Chondrocyte (in vitro differentiated cells): ENCODE results near the gene CAMSAP2. TPM values are rescaled to one million over a fixed set of nuclear protein-coding genes. Genes with fewer than 3 reads are reported as not detected.

ENCODE experiments used
- DNase-seq: peaks from one replicate; pipeline ENCODE4 v3.0.0; 2021; ENCODE audit warnings: mixed read lengths, low spot score
- H3K27ac Mint-ChIP-seq: one replicate; pipeline ENCODE4 v1.8.0; 2021; ENCODE audit warnings: mild to moderate bottlenecking, moderate library complexity, mixed read lengths; ENCODE audit not compliant: unreplicated experiment
- H3K27me3 Mint-ChIP-seq: 2 replicates; pipeline ENCODE4 v1.8.0; 2021; ENCODE audit warnings: low read depth, mixed read lengths
- H3K36me3 Mint-ChIP-seq: 2 replicates; pipeline ENCODE4 v1.8.0; 2021; ENCODE audit warnings: low read depth, mixed read lengths
- H3K4me1 Mint-ChIP-seq: 2 replicates; pipeline ENCODE4 v1.8.0; 2021; ENCODE audit warnings: low read depth, mild to moderate bottlenecking, mixed read lengths
- H3K4me3 Mint-ChIP-seq: one replicate; pipeline ENCODE4 v1.8.0; 2021; ENCODE audit warnings: mild to moderate bottlenecking, moderate library complexity, mixed read lengths; ENCODE audit not compliant: unreplicated experiment
- H3K9me3 Mint-ChIP-seq: 2 replicates; pipeline ENCODE4 v1.8.0; 2021; ENCODE audit warnings: low read depth, mixed read lengths
- CTCF ChIP-seq: fragments of 200-600 bp; sonication (generic); IDR thresholded peaks from 2 replicates; pipeline ENCODE4 v1.5.0; 2021; ENCODE audit warnings: antibody characterized with exemption, mild to moderate bottlenecking, moderate library complexity
- total RNA-seq: library from RNA; stranded (reverse); gene quantifications from 3 replicates; pipeline ENCODE4 v1.2.1, GENCODE V29; 2021

The CAMSAP2 gene
- total RNA-seq, 1 donor from 2014 or later = 51.8 TPM

DNA sequence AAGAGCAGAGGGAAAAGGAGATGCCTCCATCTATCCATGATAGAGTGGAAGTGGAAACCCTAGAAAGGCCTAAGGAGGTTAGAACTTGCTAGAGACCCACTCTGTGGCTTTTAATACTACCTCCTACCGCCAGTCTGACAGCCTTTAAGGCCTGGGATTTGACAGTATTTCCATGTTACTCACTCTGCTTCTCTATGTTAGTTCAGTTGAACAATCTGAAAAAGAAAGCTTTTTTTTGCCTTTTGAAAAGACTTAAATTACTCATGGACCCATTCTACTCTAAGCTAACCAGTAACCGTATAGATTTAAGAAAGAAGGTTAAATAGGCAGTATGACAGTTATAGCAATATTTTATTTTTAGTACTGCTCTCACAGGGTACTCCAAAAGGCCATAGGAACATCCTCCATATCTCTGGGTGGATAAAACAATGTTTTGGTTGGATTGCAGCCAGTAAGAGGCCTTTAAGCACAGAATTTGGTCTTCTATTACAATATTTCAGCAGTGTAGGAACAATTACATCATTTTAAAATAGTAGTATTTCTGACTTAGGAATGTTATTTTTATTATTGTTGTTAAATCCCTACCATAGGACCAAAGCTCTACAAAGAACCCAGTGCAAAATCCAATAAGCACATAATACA lies 118.1 kb downstream of the CAMSAP2 start:
- Mint-ChIP-seq H3K4me3 (no peak overlapping the region), H3K4me1 (peaks cover 29% of the 10 kb centered on the region), H3K27ac (peak overlapping the region; percentile 93), H3K36me3 (peaks cover 16% of the 10 kb centered on the region), H3K27me3 (no peaks in the 10 kb centered on the region), H3K9me3 (no peaks in the 10 kb centered on the region)
- TF ChIP-seq CTCF = no peak
- no peak for DNase-seq

GRCh38 chr1:200857804-200858203 lies 119.1 kb downstream of the CAMSAP2 start:
- H3K4me1 Mint-ChIP-seq = peaks cover 29% of the 10 kb centered on the region
- H3K4me3 Mint-ChIP-seq = no peak overlapping the region
- no peak for DNase-seq
- H3K27me3 Mint-ChIP-seq = no peaks in the 10 kb centered on the region
- peak overlapping the region; percentile 93 for H3K27ac Mint-ChIP-seq
- TF ChIP-seq CTCF = no peak
- H3K9me3 Mint-ChIP-seq = no peaks in the 10 kb centered on the region
- peaks cover 12% of the 10 kb centered on the region for H3K36me3 Mint-ChIP-seq

- Mint-ChIP-seq H3K36me3 (peaks cover 15% of the 10 kb centered on the region), H3K4me3 (no peak overlapping the region), H3K4me1 (peaks cover 30% of the 10 kb centered on the region), H3K9me3 (no peaks in the 10 kb centered on the region), H3K27ac (no peak overlapping the region), H3K27me3 (no peaks in the 10 kb centered on the region)
- no peak for DNase-seq
- no peak for TF ChIP-seq CTCF
Observed at GRCh38 chr1:200861937-200862647, 123.4 kb downstream of the CAMSAP2 start.

GRCh38 chr1:200862713-200863415 lies 124.2 kb downstream of the CAMSAP2 start:
- no peaks in the 10 kb centered on the region for H3K27me3 Mint-ChIP-seq
- no peaks in the 10 kb centered on the region for H3K9me3 Mint-ChIP-seq
- DNase-seq = no peak
- H3K4me3 Mint-ChIP-seq = no peak overlapping the region
- H3K4me1 Mint-ChIP-seq = peaks cover 28% of the 10 kb centered on the region
- no peak for TF ChIP-seq CTCF
- peaks cover 13% of the 10 kb centered on the region for H3K36me3 Mint-ChIP-seq
- no peak overlapping the region for H3K27ac Mint-ChIP-seq

GRCh38 chr1:200866116-200866515 lies 127.4 kb downstream of the CAMSAP2 start:
- no peak for DNase-seq
- Mint-ChIP-seq H3K4me1 (peaks cover 19% of the 10 kb centered on the region), H3K27me3 (no peaks in the 10 kb centered on the region), H3K36me3 (peaks cover 10% of the 10 kb centered on the region), H3K4me3 (no peak overlapping the region), H3K9me3 (no peaks in the 10 kb centered on the region), H3K27ac (no peak overlapping the region)
- no peak for TF ChIP-seq CTCF
